Prostate gland (tissue), 2 donors: ENCODE measurements around the gene URGCP. TPM values are rescaled to one million over a fixed set of nuclear protein-coding genes. Genes with fewer than 3 reads are reported as not detected.

Experiments
- DNase-seq: peaks from one replicate; pipeline ENCODE4 v3.0.0-alpha.2; 2019; ENCODE audit warnings: low spot score
- H3K27ac ChIP-seq, 2 donors: fragments of 200-600 bp; sonication (generic); 2 replicates each; pipeline ENCODE4 v1.5.1; 2017 to 2019
- H3K27me3 ChIP-seq: fragments of 200-600 bp; sonication (generic); replicated peaks from 2 replicates; pipeline ENCODE4 v1.5.1; 2019; ENCODE audit not compliant: insufficient read depth
- H3K36me3 ChIP-seq, 2 donors: fragments of 200-600 bp; sonication (generic); 1 replicate in 1 of 2; 2 replicates in 1 of 2; pipeline versions ENCODE4 v1.5.1 to v1.8.1; 2017 to 2019
- H3K4me1 ChIP-seq: fragments of 200-600 bp; sonication (generic); replicated peaks from 2 replicates; pipeline ENCODE4 v1.5.1; 2019
- H3K4me3 ChIP-seq, 2 donors: fragments of 200-600 bp; sonication (generic); 2 replicates each; pipeline ENCODE4 v1.5.1; 2017 to 2019
- H3K9me3 ChIP-seq: fragments of 200-600 bp; sonication (generic); 2 replicates; pipeline ENCODE4 v1.5.1; 2017
- CTCF ChIP-seq, 4 experiments: fragments of 200-600 bp in 2 of 4; fragments of 450-650 bp in 2 of 4; sonication (generic) in 2 of 4; IDR thresholded peaks; 1 replicate in 3 of 4; 2 replicates in 1 of 4; pipeline ENCODE4 v1.5.1; 2016 to 2019; ENCODE audit warnings: antibody characterized with exemption in 4 of 4, mild to moderate bottlenecking in 2 of 4, moderate library complexity in 2 of 4
- POLR2A ChIP-seq: fragments of 450-650 bp; IDR thresholded peaks from one replicate; pipeline ENCODE4 v1.6.1; 2016; ENCODE audit warnings: antibody characterized with exemption, mild to moderate bottlenecking
- POLR2AphosphoS5 ChIP-seq: sonication (generic); formaldehyde crosslinking; IDR thresholded peaks from one replicate; pipeline ENCODE4 v1.6.1; 2017; ENCODE audit warnings: antibody characterized with exemption
- WGBS: methylation state at CpG from one replicate; pipeline ENCODE4 v1.1.5; 2018; 5-methylcytosine and 5-hydroxymethylcytosine counted together
- intact Hi-C: fragments of 100-400 bp; cut with DNase I; formaldehyde crosslinking; loops from one replicate; pipeline ENCODE4 v1.14.2; 2022
- total RNA-seq, 2 donors: library from RNA; depleted of rRNA; stranded (reverse); fragments of >200 nt; gene quantifications; one replicate each; pipeline ENCODE4 v1.1.0, GENCODE V29; 2016

The URGCP gene
- total RNA-seq: 10 to 100 TPM; 22.2 to 30.8 TPM

GRCh38 chr7:43906331-43907010 is at the start of gene URGCP:
Gene URGCP (minus strand): TSS chr7:43906596. CDS start chr7:43906575, 21 bp downstream.
- Histone ChIP-seq H3K36me3 (no peaks in the 10 kb centered on the region), H3K4me1 (no peaks in the 10 kb centered on the region), H3K27me3 (no peaks in the 10 kb centered on the region), H3K9me3 (no peaks in the 10 kb centered on the region), H3K27ac (peak within 1 kb of the TSS; percentile 80 to 89), H3K4me3 (peak within 1 kb of the TSS; percentile 70 to 72)
- peak; percentile 24 for DNase-seq
- under 1% methylated on average over 21 of the region's 73 CpGs for WGBS
- TF ChIP-seq CTCF (IDR thresholded peaks at IDR 0.05) (no peak), POLR2A (no peak), POLR2AphosphoS5 (no peak)
- intact Hi-C loops: no loop called here

- no peaks in the 10 kb centered on the region for H3K27me3 ChIP-seq
- H3K36me3 ChIP-seq: no peaks in the 10 kb centered on the region
- intact Hi-C loops: no loop called here
- TF ChIP-seq POLR2A: no peak
- TF ChIP-seq CTCF (IDR thresholded peaks at IDR 0.05): no peak
- 82% methylated on average over 3 of the region's 3 CpGs for WGBS
- H3K27ac ChIP-seq: no peak overlapping the region
- DNase-seq: no peak
- H3K9me3 ChIP-seq: no peaks in the 10 kb centered on the region
- H3K4me3 ChIP-seq: no peak overlapping the region
- H3K4me1 ChIP-seq: no peaks in the 10 kb centered on the region
Observed at GRCh38 chr7:43956027-43956426, 49.6 kb upstream of the URGCP start.

- Histone ChIP-seq H3K4me3 (no peak overlapping the region), H3K27me3 (no peaks in the 10 kb centered on the region), H3K36me3 (no peaks in the 10 kb centered on the region), H3K9me3 (no peaks in the 10 kb centered on the region), H3K4me1 (no peaks in the 10 kb centered on the region), H3K27ac (no peak overlapping the region)
- intact Hi-C loops: no loop called here
- TF ChIP-seq CTCF (IDR thresholded peaks at IDR 0.05): peak in 2 of 4 experiments; percentile 27 to 35
- TF ChIP-seq POLR2AphosphoS5: no peak
- DNase-seq: no peak
- WGBS: 56% methylated on average over 3 of the region's 3 CpGs
Observed at GRCh38 chr7:43954524-43955228, 48.3 kb upstream of the URGCP start.

GRCh38 chr7:43953071-43953470 is 46.7 kb upstream of the URGCP start:
- whole genome bisulfite sequencing: 98% methylated on average over 5 of the region's 5 CpGs

More at GRCh38 chr7:43953071-43953470, 46.7 kb upstream of the URGCP start:
- no peaks in the 10 kb centered on the region for H3K36me3 ChIP-seq
- TF ChIP-seq POLR2A (no peak), POLR2AphosphoS5 (no peak), CTCF (IDR thresholded peaks at IDR 0.05) (no peak)
- DNase-seq: no peak
- H3K4me1 ChIP-seq: no peaks in the 10 kb centered on the region
- H3K4me3 ChIP-seq: no peak overlapping the region
- H3K9me3 ChIP-seq: no peaks in the 10 kb centered on the region
- intact Hi-C loops: no loop called here
- H3K27me3 ChIP-seq: no peaks in the 10 kb centered on the region
- H3K27ac ChIP-seq: no peak overlapping the region
